Sciatic nerve (tissue), 2 donors: ENCODE measurements around the gene DENND6B. TPM values are rescaled to one million over a fixed set of nuclear protein-coding genes. Genes with fewer than 3 reads are reported as not detected.
"Not testable (repeated sequence)": the region's sequence is repeated elsewhere in the genome, so short reads cannot be mapped to it uniquely, and the experiment has no call there.

Experiments
- ATAC-seq: fragments of 200-7000 bp; cut with Tn5 transposase; one replicate; pipeline ENCODE4 v1.9.1; 2020; ENCODE audit warnings: mild to moderate bottlenecking, moderate library complexity
- DNase-seq: peaks from one replicate; pipeline ENCODE4 v3.0.0-alpha.2; 2020; ENCODE audit warnings: low spot score
- intact Hi-C: fragments of 100-400 bp; cut with DNase I; formaldehyde crosslinking; loops from one replicate; pipeline ENCODE4 v1.14.2; 2022
- total RNA-seq: library from RNA; stranded (reverse); fragmentation: NEBNext Ultra II Directional; extraction: Animal tissue kit (Norgen Biotek cat#: 25700); gene quantifications from one replicate; pipeline ENCODE4 v1.2.1, GENCODE V29; 2021
- donor health status: DM: no; HTN: no; CAD: no.
- donor health status: DM: no; HTN: no; CAD: no.

The DENND6B gene
- total RNA-seq, 1 donor from 2014 or later = 14.0 TPM

GRCh38 chr22:50339945-50340879 lies 13.4 kb upstream of the DENND6B start:
- intact Hi-C loops = loop anchor here (5.0 kb wide), 1 partner anchor 78 kb away; the partner anchor contains the start of gene MAPK12
- ATAC-seq (no peak), DNase-seq (no peak)

- intact Hi-C loops = loop anchor here (5.0 kb wide), 1 partner anchor 77 kb away; the partner anchor contains the start of gene MAPK12
- ATAC-seq = no peak
- DNase-seq = no peak
Observed at GRCh38 chr22:50338860-50339462, 12.1 kb upstream of the DENND6B start.

GRCh38 chr22:50338042-50338573 lies 11.3 kb upstream of the DENND6B start:
- intact Hi-C loops = loop anchor here (5.0 kb wide), 1 partner anchor 76 kb away; the partner anchor contains the start of gene MAPK12
- ATAC-seq (no peak), DNase-seq (no peak)

- intact Hi-C loops = loop anchor here (5.0 kb wide), 1 partner anchor 75 kb away; the partner anchor contains the start of gene MAPK12
- ATAC-seq = no peak
- no peak for DNase-seq
Observed at GRCh38 chr22:50337262-50338041, 10.6 kb upstream of the DENND6B start.

GRCh38 chr22:50334433-50334832 lies 7.6 kb upstream of the DENND6B start:
- DNase-seq, intact Hi-C loops, ATAC-seq: not testable (repeated sequence)

- no peak for DNase-seq
- intact Hi-C loops = loop anchor here (5.0 kb wide), 1 partner anchor 77 kb away; the partner anchor contains the start of gene HDAC10
- no peak for ATAC-seq
Observed at GRCh38 chr22:50329236-50329635, 2.4 kb upstream of the DENND6B start.

GRCh38 chr22:50327711-50328019 lies 853 bp upstream of the DENND6B start:
- intact Hi-C loops = loop anchor here (2.0 to 5.0 kb wide), 2 partner anchors 59 to 75 kb away; partner anchors contain the start of gene HDAC10
- DNase-seq (no peak), ATAC-seq (no peak)

- DNase-seq (no peak), ATAC-seq (peak; percentile 21)
- intact Hi-C loops = loop anchor here (2.0 to 5.0 kb wide), 2 partner anchors 58 to 74 kb away; partner anchors contain the start of gene HDAC10
Observed at GRCh38 chr22:50326225-50326955, 422 bp downstream of the DENND6B start.

- DNase-seq (no peak), ATAC-seq (no peak)
- intact Hi-C loops = loop anchor here (2.0 to 5.0 kb wide), 2 partner anchors 57 to 73 kb away; partner anchors contain the start of gene HDAC10
Observed at GRCh38 chr22:50325444-50326224, 1.2 kb downstream of the DENND6B start.

GRCh38 chr22:50323900-50324299 lies 2.9 kb downstream of the DENND6B start:
- intact Hi-C loops = no loop called here
- ATAC-seq = no peak

GRCh38 chr22:50322382-50323104 lies 4.3 kb downstream of the DENND6B start:
- ATAC-seq, intact Hi-C loops, DNase-seq: not testable (repeated sequence)

More at GRCh38 chr22:50323900-50324299, 2.9 kb downstream of the DENND6B start:
- DNase-seq = no peak

GRCh38 chr22:50320671-50321325 lies 6.0 kb downstream of the DENND6B start:
- intact Hi-C loops = no loop called here
- DNase-seq (no peak), ATAC-seq (no peak)

GRCh38 chr22:50320116-50320515 lies 6.7 kb downstream of the DENND6B start:
- ATAC-seq = no peak
- intact Hi-C loops = no loop called here
- DNase-seq = no peak

- ATAC-seq = no peak
- intact Hi-C loops = no loop called here
- no peak for DNase-seq
Observed at GRCh38 chr22:50319503-50319951, 7.3 kb downstream of the DENND6B start.

GRCh38 chr22:50318698-50319411 lies 8.0 kb downstream of the DENND6B start:
- ATAC-seq (no peak), DNase-seq (no peak)
- intact Hi-C loops = no loop called here

- ATAC-seq = no peak
- no peak for DNase-seq
- intact Hi-C loops = no loop called here
Observed at GRCh38 chr22:50318356-50318697, 8.5 kb downstream of the DENND6B start.
